ENCODE results near the gene WDR35. TPM values are rescaled to one million over a fixed set of nuclear protein-coding genes. Genes with fewer than 3 reads are reported as not detected.

WDR35 gene
- total and polyA plus RNA-seq, 10 of the 15 experiments (the other 5 are each of a cell fraction or from before 2014, with no cell fraction given), result 3.0 to 9.3 (median 6.3) TPM

DNA sequence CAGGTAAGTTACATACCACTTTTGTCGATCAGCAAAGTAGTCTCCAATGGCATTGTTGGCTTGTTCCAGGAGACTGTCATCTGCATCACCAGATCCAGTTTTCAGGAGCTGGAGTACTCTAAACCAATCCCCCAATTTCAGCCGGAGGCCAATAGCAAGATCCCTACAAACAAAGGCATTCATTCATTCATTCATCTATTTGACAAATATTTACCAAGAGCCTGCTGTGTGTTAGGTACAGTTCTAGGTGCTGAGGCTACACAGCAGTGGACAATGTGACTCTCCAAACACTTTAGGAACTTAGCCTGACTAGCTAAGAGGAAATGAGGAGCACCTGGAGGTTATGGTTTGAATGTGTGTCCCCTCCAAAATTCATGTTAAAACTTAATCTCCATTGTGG, 53.7 kb downstream of the WDR35 start (continued):
- TF ChIP-seq, protein P1, sequence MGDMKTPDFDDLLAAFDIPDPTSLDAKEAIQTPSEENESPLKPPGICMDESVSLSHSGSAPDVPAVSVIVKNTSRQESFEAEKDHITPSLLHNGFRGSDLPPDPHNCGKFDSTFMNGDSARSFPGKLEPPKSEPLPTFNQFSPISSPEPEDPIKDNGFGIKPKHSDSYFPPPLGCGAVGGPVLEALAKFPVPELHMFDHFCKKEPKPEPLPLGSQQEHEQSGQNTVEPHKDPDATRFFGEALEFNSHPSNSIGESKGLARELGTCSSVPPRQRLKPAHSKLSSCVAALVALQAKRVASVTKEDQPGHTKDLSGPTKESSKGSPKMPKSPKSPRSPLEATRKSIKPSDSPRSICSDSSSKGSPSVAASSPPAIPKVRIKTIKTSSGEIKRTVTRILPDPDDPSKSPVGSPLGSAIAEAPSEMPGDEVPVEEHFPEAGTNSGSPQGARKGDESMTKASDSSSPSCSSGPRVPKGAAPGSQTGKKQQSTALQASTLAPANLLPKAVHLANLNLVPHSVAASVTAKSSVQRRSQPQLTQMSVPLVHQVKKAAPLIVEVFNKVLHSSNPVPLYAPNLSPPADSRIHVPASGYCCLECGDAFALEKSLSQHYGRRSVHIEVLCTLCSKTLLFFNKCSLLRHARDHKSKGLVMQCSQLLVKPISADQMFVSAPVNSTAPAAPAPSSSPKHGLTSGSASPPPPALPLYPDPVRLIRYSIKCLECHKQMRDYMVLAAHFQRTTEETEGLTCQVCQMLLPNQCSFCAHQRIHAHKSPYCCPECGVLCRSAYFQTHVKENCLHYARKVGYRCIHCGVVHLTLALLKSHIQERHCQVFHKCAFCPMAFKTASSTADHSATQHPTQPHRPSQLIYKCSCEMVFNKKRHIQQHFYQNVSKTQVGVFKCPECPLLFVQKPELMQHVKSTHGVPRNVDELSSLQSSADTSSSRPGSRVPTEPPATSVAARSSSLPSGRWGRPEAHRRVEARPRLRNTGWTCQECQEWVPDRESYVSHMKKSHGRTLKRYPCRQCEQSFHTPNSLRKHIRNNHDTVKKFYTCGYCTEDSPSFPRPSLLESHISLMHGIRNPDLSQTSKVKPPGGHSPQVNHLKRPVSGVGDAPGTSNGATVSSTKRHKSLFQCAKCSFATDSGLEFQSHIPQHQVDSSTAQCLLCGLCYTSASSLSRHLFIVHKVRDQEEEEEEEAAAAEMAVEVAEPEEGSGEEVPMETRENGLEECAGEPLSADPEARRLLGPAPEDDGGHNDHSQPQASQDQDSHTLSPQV (IDR thresholded peaks at IDR 0.05), result no peak
- TF ChIP-seq CBFB (IDR thresholded peaks at IDR 0.05; ENCODE audit: low read depth), result no peak
- TF ChIP-seq, protein P2, sequence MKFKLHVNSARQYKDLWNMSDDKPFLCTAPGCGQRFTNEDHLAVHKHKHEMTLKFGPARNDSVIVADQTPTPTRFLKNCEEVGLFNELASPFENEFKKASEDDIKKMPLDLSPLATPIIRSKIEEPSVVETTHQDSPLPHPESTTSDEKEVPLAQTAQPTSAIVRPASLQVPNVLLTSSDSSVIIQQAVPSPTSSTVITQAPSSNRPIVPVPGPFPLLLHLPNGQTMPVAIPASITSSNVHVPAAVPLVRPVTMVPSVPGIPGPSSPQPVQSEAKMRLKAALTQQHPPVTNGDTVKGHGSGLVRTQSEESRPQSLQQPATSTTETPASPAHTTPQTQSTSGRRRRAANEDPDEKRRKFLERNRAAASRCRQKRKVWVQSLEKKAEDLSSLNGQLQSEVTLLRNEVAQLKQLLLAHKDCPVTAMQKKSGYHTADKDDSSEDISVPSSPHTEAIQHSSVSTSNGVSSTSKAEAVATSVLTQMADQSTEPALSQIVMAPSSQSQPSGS (IDR thresholded peaks at IDR 0.05; ENCODE audit: low read length), result no peak

DNA sequence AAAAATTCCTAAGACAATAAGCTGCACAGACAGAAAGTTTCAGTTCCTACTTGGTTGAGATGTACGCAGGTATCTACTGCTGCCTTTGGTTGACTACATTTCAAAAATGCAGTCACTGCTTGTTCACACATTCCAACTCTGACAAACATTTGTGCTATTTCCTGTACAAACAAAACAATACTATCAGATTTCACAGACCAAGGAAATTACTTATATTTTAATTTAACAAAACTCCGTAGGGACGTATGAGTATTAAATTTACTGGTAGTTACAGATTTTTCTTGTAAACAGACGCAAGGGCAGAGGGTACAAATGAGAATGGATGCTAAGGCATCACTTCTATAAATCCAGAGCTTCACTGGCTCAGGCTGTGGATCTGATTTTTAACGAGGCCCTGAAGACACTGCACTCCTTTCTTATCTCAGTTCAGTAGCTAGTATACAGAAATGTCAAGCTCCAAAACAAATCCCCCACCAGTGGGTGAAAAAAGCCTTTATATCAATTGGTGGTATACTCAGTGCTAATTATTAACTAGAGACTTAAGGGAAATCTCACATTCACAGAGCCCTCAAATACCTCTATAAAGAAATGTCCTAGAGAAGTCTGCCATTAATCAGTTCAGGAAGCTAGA, 56.4 kb downstream of the WDR35 start:
- DNase-seq (ENCODE audit: low read depth, low spot score), result peak; percentile 8
- no peak overlapping the region for H3K4me3 ChIP-seq
- H3K4me1 ChIP-seq (ENCODE audit: control insufficient read depth, insufficient read depth, low read length), result no peaks in the 10 kb centered on the region
- H3K27me3 ChIP-seq (replicated peaks in 1 of 2; ENCODE audit: control insufficient read depth in 2 of 2, insufficient read depth in 2 of 2, low read length in 1 of 2), result no peaks in the 10 kb centered on the region
- no TSS peak for BruUV-seq (replicated peaks)
- WGBS (ENCODE audit: insufficient coverage, insufficient replicate concordance, low lambda C conversion rate, missing lambda C conversion rate), result 99% methylated on average over 5 of the region's 5 CpGs
- H3K9ac ChIP-seq (ENCODE audit: control insufficient read depth, insufficient read depth, low read length), result no peak overlapping the region
- intact Hi-C loops (cut with micrococcal nuclease; ENCODE audit: unreplicated experiment), result no loop called here
- no peak overlapping the region for H2AFZ ChIP-seq (ENCODE audit: control insufficient read depth, low read depth, low read length)
- ChIA-PET SMC1A (ENCODE audit: uncharacterized antibody, unreplicated experiment) (interaction anchor here (0.7 to 2.5 kb wide), 7 partner anchors 8 to 290 kb away, joined by 3 to 14 read pairs (median 4); no protein-coding TSS in a partner anchor), POLR2A (interaction anchor here (0.6 to 1.9 kb wide), 3 partner anchors 22 to 35 kb away, joined by 3 to 6 read pairs (median 5); partner anchors contain the start of gene TTC32), CTCF (interaction anchor here (0.7 to 1.9 kb wide), 6 partner anchors 9 to 38 kb away, joined by 3 to 6 read pairs (median 4); no protein-coding TSS in a partner anchor), RAD21 (ENCODE audit: unreplicated experiment) (interaction anchor here (0.6 to 1.6 kb wide), 6 partner anchors 22 to 289 kb away, joined by 3 to 6 read pairs (median 3); no protein-coding TSS in a partner anchor)
- H3K4me2 ChIP-seq (ENCODE audit: control insufficient read depth, insufficient read depth), result no peak overlapping the region
- in situ Hi-C loops (cut with MboI), result no loop called here
- peak; percentile 96 for ATAC-seq
- no peak overlapping the region for H3K27ac ChIP-seq (ENCODE audit: control insufficient read depth, insufficient read depth)
- no peak for FAIRE-seq
- no peaks in the 10 kb centered on the region for H3K79me2 ChIP-seq (ENCODE audit: control insufficient read depth, insufficient read depth, low read length)
- H3K9me3 ChIP-seq (replicated peaks; ENCODE audit: control insufficient read depth, insufficient read depth, low read length), result peaks cover 2% of the 10 kb centered on the region; the same call in 2 of the 3 replicates
- no peaks in the 10 kb centered on the region for H4K20me1 ChIP-seq (ENCODE audit: control insufficient read depth, insufficient read depth)
- H3K36me3 ChIP-seq (ENCODE audit: control insufficient read depth in 2 of 2, insufficient read depth in 2 of 2, low read length in 1 of 2), result peaks cover 0 to 10% of the 10 kb centered on the region in 2 experiments; a peak in 2 of 4 replicates
- TF ChIP-seq EP300 (IDR thresholded peaks at IDR 0.05; ENCODE audit: borderline replicate concordance in 1 of 2, control insufficient read depth in 1 of 2, low read depth in 2 of 2, low read length in 2 of 2) (peak in 1 of 2 experiments; percentile 52; a peak in 2 of 4 replicates), KDM1A (IDR thresholded peaks at IDR 0.05; ENCODE audit: borderline replicate concordance) (no peak), HDAC6 (IDR thresholded peaks at IDR 0.05; ENCODE audit: unreplicated experiment) (no peak), NFXL1 (IDR thresholded peaks at IDR 0.05; ENCODE audit: borderline replicate concordance) (no peak), MYC (IDR thresholded peaks at IDR 0.05; ENCODE audit: insufficient read depth, insufficient read length, insufficient replicate concordance, low read length, severe bottlenecking) (no peak), SUPT20H (IDR thresholded peaks at IDR 0.05; ENCODE audit: borderline replicate concordance, control insufficient read depth, low read depth, low read length) (no peak), SP1 (IDR thresholded peaks at IDR 0.05; ENCODE audit: low read depth, low read length) (no peak), ETV6 (conservative IDR thresholded peaks at IDR 0.05 in 1 of 2, IDR thresholded peaks at IDR 0.05 in 1 of 2; ENCODE audit: borderline replicate concordance in 1 of 2, low read depth in 1 of 2) (no peak)
- TF ChIP-seq, protein P3, sequence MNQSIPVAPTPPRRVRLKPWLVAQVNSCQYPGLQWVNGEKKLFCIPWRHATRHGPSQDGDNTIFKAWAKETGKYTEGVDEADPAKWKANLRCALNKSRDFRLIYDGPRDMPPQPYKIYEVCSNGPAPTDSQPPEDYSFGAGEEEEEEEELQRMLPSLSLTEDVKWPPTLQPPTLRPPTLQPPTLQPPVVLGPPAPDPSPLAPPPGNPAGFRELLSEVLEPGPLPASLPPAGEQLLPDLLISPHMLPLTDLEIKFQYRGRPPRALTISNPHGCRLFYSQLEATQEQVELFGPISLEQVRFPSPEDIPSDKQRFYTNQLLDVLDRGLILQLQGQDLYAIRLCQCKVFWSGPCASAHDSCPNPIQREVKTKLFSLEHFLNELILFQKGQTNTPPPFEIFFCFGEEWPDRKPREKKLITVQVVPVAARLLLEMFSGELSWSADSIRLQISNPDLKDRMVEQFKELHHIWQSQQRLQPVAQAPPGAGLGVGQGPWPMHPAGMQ (IDR thresholded peaks at IDR 0.05; ENCODE audit: borderline replicate concordance), result no peak

Measured in GM12878 (cell line).